ENCODE data around the gene PTPN7.
"Not testable (repeated sequence)": the region's sequence is repeated elsewhere in the genome, so short reads cannot be mapped to it uniquely, and the experiment has no call there.

Gene PTPN7

DNA sequence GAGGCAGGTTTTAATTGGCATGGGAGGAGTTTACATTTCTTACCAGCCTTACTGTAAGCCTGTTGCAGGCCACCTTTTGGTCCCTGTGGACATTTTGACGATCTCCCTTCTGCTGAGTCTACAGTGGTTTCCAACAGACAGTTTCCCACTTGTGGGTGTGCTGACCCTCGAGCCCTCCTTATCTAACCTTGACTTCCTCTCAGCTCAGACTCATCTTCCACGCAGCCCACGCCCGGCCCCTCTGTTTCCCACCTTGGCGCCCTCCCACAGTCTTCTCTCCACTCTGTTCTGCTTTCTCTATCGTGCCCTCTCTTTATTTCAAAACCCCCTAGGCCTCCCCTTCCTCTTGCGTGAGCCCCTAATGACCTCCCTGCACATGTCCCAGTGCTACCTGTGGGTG lies 9.8 kb downstream of the PTPN7 start:
- no peak for DNase-seq

DNA sequence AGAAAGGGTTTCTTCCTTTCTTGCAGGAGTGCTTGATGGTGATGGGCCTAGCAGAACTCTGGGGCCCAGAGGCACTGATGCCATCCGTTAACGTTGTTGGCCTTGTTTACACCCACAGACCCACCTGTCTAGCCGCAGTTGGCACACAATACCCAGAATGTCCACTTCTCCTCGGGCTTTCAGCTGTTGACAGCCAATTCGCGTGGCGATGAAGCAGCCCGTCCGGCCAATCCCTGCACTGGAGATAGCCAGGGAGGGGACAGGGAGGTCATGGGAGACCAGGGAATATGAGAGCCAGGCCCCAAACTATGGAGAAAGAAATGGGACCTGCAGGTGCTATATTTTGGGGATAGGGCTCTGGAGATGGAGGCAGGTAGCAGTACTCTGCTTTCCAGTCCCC lies 10.2 kb downstream of the PTPN7 start:
- DNase-seq, result no peak

DNA sequence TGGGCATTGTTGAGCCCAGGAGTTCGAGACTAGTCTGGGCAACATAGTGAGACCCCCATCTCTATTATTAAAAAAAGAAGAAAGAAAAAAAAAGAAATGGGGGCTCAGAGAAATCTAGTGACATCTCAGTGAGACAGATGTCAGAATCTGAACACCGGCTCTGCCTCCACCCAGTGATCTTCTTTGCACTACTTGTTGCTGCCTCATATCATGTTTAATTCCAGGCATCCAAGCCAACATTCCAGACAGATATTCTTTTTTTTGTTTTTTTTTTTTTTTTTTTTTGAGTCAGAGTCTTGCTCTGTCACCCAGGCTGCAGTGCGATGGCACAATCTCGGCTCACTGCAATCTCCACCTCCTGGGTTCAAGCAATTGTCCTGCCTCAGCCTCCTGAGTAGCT lies 10.8 kb downstream of the PTPN7 start:
- DNase-seq, result no peak

DNA sequence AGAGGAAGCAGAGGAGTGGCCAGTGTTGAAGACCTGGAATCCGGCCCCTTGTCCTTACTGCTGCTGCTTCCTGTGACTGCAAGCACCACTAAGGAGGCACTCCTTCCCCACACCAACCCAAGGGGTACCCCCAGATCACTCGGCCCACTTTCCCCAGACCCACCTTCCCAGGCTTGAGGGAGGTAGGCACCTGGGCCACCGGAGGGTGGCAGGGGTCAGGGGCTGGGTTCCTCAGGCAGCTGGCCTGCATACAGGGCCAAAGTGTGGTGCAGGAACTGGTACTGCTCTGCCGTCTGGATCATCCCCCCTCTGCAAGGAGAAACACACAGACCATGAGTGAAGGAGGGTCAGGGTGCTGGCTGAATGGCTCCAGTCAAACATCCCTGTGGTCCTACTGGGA lies 12.0 kb downstream of the PTPN7 start:
- DNase-seq, result no peak

DNA sequence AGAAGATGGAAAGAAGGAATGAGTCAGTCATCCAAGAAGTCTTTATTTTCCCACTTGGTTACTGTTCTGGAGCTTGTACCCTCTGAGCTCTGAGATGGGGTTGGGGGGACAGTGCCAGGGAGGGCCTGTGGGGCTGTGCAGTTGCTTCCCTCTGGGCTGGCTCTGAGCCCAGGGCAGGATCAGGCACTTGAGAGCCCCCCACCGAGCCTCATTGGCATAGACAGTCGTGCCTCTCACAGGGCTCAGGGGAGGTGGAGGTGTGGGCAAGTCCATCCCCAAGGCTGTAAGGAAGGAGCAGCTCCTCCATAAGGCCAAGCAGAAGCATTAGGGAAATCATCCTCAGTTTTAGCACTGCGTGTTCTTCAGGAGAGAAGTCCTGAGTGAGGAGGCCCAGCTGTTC lies 13.4 kb downstream of the PTPN7 start:
- peak; percentile 50 for DNase-seq

DNA sequence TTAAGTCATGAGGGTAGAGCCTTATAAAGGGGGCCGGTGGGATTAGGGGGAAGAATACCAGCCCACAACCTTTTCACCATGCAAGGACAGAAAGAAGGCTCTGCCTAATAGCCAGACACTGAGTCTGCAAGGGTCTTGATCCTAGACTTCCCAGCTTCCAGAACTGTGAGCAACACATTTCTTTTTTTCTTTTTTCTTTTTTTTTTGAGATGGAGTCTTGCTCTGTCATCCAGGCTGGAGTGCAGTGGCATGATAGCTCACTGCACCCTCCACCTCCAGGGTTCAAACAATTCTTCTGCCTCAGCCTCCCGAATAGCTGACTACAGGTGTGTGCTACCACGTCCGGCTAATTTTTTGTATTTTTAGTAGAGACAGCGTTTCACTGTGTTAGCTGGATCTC lies 14.1 kb downstream of the PTPN7 start:
- DNase-seq, result no peak

DNA sequence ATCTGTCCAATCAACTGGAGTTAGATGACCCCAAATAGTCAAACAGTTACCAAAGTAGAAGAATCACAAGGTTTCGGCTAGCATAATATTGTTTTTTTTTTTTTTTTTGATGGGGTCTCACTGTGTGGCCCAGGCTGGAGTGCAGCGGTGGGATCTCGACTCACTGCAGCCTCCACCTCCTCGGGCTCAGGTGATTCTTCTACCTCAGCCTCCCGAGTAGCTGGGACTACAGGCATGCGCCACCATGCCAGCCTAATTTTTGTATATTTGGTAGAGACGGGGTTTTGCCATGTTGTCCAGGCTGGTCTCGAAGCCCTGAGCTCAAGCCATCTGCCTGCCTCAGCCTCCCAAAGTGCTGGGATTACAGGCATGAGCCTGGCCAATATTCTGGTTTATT lies 14.7 kb downstream of the PTPN7 start:
- DNase-seq, result not testable (repeated sequence)

DNA sequence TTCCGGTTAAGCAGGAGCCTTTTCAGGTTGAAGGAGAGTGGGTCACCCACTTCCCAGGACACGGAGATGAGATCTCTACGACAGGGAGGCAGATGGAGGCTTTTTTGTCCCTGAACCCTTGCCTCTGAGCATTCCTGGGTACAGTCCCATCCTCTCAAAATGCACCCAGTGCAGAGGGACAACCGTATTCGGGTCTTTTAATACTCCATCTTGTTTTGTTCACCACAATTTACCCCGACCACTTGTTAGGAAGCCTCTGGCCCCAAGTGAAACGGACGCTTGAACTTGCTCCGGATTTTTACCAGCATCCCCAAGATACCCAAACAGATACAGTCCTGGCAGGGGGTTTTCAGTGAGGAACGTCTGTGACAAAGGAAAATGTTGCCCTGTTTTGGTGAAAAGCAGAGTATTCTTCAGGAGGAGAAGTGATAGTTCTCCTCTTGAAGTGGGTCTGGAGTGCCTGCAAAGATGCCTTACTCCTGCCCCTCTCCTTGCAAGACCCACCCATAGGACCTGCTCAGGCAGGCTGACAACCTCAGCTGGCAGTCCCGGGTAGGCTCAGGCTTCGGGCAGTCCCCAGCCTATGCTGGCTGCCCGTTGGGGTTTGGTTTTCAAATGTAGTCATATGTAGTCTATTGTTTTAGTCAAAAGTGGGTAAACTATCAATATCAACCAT lies 15.2 kb downstream of the PTPN7 start:
- no peak for DNase-seq

DNA sequence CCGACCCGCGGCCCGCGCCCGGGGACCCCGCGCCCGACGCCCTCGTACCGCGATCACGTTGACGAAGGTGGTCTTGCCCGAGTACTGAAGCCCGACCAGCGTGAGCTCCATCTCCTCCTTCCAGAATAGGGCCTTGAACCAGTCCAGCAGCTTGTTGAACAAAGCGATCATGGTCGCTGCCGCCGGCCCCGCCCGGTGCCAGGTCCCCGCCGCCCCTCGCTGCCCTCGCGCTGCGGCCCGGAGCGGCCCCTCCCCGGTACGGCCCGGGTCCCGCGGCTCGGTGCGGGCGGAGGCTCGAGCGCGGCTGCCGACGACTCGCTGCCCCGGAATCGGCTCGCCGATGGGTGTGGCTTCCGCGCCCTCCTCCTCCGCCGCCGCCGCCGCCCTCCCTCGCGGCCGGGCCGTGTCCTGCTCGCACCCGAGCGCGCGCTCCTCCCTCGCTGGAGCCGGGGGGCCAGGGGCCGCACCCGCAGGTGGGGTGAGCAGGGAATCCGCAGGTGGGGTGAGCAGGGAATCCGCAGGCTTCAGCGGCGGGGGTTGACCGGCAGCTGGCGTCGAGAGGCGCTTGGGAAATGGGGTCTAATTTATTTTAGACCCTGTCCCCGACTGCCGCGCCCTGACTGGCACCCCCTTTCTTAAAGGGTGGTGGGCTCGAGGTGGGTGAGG lies 15.9 kb downstream of the PTPN7 start, which contains the start of gene ARL8A:
Gene ARL8A (minus strand): TSS at position 336 of the 666 bp plus-strand sequence. CDS start 165 bp downstream, at position 171.
- DNase-seq, result peak; percentile 85

DNA sequence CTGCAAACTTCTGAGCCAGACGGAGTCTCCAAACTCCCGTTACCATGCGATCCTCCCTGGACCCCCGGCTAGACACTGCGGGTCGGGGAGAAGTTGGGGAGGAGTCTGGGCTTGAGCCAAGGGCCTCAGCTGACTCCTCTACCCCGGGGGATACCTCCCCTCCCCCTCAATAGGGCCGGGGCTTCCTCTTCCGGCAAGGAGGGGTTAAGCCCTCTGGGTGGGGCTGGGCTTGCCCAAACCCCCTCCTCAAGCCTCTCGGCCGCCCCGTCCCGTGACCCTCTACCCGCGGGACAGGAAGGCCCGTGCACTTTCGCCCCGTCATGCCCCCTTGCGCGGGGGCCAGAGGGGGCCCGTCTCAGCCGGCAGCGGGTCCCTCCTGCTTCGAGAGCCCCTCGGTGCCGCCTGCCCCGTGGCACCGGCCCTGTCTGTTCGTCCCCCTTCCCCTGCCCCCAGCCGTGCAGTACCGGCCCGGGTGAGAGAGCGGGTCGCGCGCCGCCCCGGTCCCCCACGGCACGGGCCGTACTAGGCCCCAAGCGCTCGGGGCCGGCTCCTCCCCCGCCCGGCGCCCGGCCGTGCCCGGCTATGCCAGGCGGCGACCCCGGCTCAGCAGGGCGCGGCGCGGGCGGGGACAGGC lies 16.5 kb downstream of the PTPN7 start:
- peak; percentile 59 for DNase-seq

DNA sequence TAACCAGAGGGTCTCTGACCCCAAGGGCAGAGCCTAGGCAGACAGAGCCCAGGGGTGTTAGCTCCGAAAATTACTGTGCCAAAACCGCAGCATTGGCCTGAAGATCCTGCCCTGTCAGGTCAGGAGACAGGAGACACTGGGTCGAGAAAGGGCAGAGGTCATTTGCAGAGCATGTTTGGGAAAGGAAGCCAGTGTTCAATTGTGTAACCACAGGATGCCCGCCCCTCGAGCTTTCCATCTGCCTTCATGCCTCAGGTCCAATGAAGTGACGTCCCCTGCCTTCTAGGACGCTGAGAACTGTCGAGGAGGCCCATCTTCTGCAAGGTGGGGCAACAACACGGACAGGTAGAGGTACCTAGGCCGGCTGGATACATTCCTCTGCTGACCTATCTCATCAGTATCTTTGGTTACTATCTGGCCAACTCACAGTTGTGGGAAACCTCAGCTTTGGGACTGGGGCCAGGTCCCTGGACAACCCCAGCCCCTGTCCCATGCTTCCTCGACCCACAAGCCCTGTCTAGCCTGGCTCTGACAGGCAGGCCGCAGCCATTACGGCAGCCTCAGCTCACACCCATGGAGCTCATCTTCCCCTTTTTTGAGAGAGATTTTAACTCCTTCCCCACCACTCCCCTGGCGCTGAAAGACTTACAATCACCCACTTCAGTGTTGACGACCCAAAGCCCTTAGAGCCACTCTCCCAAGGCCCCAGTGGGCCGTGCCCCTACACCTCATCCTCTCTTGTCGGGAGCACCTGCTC lies 17.2 kb downstream of the PTPN7 start:
- DNase-seq, result no peak

DNA sequence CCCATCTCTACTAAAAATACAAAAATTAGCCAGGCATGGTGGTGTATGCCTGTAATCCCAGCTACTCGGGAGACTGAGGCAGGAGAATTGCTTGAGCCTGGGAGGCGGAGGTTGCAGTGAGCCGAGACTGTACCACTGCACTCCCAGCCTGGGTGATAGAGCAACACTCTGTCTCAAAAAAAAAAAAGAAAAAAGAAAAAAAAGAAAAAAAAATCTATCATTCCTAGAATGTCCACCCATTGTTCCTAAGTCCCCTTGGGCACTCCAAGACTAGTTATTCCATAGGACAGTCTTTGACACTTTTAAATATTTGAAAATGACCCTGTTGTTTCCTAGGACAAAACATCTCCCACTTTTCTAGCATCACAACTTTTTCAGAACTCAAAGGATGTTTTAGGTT lies 18.9 kb downstream of the PTPN7 start:
- not testable (repeated sequence) for DNase-seq

DNA sequence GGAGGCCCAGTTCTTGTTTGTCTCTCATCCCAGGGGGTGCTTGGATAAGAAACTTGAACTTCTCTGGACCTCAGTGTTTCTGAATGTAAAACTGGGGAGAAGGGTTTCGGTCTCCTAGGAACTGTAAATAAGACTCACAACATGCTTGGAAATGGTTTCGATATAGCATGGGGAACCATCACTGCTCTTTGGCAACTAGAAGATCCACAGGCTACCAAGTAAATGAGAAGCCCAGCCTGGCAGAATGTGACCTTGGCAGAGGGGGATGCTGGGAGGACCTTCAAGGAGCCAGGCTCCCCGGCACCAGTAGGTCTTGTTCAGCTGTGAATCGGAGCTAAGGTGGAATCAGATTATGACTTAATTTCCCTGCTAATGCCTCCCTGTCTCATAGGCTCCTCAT lies 19.6 kb downstream of the PTPN7 start:
- DNase-seq, result no peak

DNA sequence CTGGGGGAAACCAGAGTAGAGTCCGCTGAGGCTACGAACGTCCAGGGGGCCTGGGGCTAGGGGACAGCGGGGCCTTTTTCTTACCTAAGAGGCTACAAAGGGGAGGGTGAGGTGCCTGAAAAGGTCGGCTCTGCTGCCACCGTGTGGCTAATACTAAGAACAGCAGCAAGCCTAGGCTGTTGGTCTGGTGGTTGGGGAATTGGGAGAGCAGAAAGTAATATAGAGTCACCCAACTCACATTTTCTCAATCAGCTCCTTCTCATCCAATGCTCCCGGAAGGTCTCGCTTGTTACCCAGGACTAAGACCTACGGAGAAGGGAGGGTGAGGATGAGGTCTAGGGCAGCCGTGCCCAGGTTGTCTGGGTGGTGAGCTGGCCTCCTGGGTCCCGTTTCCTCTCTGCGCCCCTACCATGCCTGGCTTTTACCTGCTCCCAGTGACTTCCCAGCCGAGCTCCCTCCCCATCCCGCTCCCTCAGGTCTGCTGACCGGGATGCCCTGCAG lies 25.1 kb downstream of the PTPN7 start:
- peak; percentile 79 for DNase-seq

DNA sequence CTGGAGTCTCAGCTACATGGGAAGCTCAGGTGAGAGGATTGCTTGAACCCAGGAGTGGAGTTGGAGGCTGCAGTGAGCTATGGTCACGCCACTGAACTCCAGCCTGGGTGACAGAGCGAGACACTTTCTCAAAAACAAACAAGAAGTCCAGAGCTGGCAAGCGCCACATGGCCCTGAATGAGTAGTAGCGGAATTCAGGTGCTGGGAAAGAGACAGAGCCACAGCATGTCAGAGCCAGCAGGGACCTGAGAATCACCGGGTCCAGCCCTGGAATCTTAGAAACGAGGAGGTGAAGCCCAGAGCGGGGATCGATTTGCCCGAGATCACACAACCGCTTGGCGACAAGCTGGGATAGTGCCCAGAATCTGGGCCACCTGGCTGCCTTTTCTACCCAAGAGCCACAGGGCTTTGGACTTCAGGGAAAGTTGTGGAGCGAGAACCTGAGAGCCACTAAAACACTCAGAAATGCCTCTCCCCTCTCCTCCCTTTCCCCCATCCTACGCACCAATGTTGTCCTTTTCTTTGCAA lies 25.7 kb downstream of the PTPN7 start:
- no peak for DNase-seq

DNA sequence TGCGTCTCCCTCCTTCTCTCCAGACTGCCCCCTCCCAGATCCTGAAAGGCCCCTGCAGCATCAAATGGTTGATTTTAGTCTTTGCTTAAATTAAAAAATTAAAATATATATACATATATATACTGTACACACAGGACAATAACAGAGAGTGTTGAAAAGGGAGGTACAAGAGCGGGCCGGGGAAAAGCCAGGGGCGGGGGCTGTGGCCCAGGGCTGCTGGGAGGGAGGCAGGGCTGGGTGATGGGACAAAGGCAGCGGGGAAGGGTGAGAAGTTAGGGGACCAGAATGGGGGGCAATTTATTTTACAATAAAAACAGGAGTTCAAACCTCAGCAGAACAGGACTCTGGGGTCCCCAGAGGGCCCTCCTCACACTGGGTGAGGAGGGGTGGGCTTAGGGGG lies 26.4 kb downstream of the PTPN7 start:
- DNase-seq, result no peak

DNA sequence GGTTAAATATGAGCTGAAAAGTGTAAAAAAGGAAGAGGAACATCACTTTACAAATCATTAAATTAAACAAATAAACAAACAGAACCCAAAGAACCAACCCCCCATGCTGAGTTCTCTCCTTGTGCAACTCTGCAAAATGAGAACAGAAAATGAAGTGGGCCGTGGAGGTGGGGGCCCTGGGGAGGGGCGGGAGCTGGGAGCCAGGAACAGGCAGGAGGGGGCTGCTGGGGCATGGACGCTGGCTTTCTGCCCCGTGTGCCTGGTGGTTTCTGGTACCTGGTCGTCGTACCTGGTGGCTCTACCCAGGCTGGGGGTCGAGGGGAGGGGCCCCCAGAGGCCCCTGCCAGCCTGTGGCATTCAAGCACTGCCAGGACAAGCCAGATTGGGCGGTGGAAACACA lies 26.9 kb downstream of the PTPN7 start:
- DNase-seq, result no peak

DNA sequence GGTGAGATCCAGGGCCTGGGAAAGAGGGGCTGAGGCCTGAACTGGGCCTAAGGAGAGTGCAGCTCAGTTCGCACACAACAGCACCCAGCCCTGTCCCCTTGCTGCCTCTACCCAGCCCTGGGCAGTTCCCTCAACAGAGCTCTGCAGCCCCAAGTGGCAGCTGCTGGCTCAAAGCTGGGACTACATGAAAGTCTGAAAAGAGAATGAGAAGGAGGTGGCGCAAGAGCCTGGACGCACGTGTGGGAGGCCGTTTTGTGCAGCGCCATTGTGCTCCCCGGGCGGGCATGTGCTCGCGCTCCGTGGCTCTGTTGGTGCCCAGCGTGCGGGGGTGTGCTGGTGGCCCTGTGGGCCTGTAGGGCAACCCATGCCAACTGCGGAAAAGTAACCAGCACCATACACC lies 27.4 kb downstream of the PTPN7 start:
- no peak for DNase-seq

DNA sequence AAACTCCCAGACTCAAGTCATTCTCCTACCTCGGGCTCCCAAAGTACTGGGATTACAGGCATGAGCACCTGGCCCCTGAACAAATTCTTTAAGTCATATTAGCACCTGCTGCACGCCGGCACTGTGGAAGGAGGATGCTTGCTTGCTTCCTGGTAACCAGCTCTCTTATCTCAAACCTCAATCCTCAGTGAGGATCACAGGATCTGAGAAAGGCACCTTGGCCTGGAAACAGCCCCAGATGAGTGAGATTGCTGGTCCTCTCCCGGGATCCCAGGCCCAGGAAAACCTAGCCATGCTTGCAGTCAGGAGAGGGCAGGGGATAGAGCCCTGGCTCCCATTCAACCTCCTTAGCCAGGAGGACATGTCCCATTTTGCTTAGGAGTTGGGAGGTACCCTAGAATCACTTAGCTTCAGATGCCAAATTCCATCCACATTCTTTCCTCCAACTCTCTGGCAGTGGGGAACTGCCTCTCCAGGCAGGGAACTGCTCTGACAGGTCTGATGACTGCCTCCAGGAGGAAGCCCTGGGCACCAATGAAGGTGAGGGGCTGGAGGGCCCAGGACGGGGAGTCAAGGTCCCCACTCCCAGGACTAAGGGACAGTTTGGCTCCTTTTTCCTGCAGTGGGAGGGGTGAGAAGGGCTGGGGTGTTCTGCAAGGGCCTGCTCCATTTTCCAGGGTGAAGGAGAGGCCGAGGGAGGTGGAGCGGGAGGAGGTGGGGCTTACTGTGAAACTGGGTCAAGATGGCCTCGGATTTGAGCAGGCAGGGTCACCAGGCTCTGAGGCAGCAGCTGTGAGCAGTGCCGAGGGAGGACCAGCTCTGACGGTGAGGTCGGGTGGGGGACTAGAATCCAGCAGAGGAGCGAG lies 28.2 kb downstream of the PTPN7 start:
- no peak for DNase-seq

DNA sequence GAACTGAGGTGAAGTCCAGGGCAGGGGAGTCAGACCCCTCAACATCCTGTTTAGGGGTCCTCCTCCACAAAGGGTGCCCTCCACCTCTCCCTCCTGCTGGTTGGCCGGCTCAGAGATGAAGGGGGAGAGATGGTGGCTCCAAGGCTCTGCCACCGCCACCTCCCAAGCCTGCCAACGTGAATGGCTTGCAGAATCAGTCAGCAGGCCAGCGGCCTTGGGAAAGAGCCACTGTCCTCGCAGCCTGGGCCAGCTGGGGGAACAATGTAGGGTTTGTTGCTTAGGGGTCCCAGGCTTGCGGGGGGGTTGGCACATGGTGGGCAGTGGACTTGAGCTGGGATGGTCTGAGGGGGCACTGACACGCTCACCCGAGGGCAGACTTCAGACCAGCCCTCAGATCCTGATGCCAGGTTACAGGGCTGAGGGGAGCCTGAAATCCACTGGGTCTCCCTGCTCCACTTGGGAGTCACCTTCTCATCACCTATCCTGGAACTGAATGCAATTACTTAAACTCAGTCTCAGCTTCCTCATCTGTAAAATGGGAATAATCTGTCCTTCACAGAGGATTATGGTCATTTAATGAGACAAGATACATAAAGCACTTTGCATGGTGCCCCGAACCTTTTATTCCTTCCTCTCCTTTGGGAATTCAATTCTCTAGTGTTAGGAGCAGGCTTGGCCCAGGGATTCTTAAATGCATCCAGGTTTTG lies 29.4 kb downstream of the PTPN7 start:
- no peak for DNase-seq

DNA sequence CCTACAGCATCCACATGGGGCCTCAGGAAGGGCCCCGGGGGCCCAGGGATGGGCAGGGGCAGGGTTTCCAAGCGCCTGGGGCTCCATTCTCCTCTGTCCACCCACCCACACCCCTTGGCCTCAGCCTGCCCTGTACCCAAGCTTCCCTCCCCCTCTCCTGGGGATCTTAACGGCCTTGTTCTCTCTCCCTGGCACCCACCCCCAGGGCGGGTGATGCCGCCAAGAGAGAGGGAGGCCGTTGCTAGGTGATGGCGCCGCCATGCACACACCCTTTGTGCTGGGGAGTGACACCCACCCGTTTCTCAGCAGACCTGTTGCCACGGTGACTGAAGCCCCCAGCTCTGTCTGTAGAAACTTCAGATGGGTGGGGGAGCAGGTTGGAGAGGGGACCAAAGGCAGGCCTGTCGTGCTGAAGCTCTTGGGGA lies 30.1 kb downstream of the PTPN7 start:
- DNase-seq, result peak; percentile 66

All from NCI-H69 (cell line).